ENCODE results near the gene SLC7A10. TPM values are rescaled to one million over a fixed set of nuclear protein-coding genes. Genes with fewer than 3 reads are reported as not detected.

Gene SLC7A10
- total RNA-seq, 2 donors from 2014 or later: 0.78 to 5.3 TPM

- TF ChIP-seq CTCF (IDR thresholded peaks at IDR 0.05): no peak
- no peak for TF ChIP-seq POLR2A (IDR thresholded peaks at IDR 0.05)
- Histone ChIP-seq H3K4me1 (no peaks in the 10 kb centered on the region), H3K27me3 (no peaks in the 10 kb centered on the region), H3K4me3 (no peak overlapping the region), H3K9me3 (no peaks in the 10 kb centered on the region), H3K36me3 (replicated peaks in 1 of 2; ENCODE audit: insufficient read depth in 1 of 2, low read depth in 2 of 2) (no peaks in the 10 kb centered on the region), H3K27ac (no peak overlapping the region)
- ATAC-seq (no peak), DNase-seq (no peak)
- intact Hi-C loops (cut with DNase I): no loop called here
- 59 to 62% methylated on average over 10 to 15 of the region's 17 CpGs for WGBS, 2 donors
Observed at GRCh38 chr19:33251526-33252090, 26.0 kb upstream of the SLC7A10 start.

GRCh38 chr19:33251076-33251475 is 25.4 kb upstream of the SLC7A10 start:
- intact Hi-C loops (cut with DNase I): no loop called here
- ATAC-seq (no peak), DNase-seq (no peak)
- 49% methylated on average over 12 of the region's 12 CpGs; no CpG with 5 or more reads in 1 of the 2 donors for WGBS, 2 donors
- Histone ChIP-seq H3K36me3 (replicated peaks in 1 of 2; ENCODE audit: insufficient read depth in 1 of 2, low read depth in 2 of 2) (no peaks in the 10 kb centered on the region), H3K27me3 (no peaks in the 10 kb centered on the region), H3K4me1 (no peaks in the 10 kb centered on the region), H3K9me3 (no peaks in the 10 kb centered on the region), H3K27ac (no peak overlapping the region), H3K4me3 (no peak overlapping the region)
- TF ChIP-seq POLR2A (IDR thresholded peaks at IDR 0.05): no peak
- no peak for TF ChIP-seq CTCF (IDR thresholded peaks at IDR 0.05)

GRCh38 chr19:33250500-33250899 is 24.9 kb upstream of the SLC7A10 start:
- Histone ChIP-seq H3K4me1 (no peaks in the 10 kb centered on the region), H3K36me3 (replicated peaks in 1 of 2; ENCODE audit: insufficient read depth in 1 of 2, low read depth in 2 of 2) (no peaks in the 10 kb centered on the region), H3K4me3 (no peak overlapping the region), H3K27me3 (no peaks in the 10 kb centered on the region), H3K9me3 (no peaks in the 10 kb centered on the region), H3K27ac (no peak overlapping the region)
- ATAC-seq (no peak), DNase-seq (no peak)
- TF ChIP-seq POLR2A (IDR thresholded peaks at IDR 0.05) (no peak), CTCF (IDR thresholded peaks at IDR 0.05) (no peak)
- WGBS, 2 donors: 73 to 100% methylated on average over 1 of the region's 1 CpG
- intact Hi-C loops (cut with DNase I): no loop called here

- H3K4me1 ChIP-seq: no peaks in the 10 kb centered on the region
- intact Hi-C loops (cut with DNase I): no loop called here
- no peaks in the 10 kb centered on the region for H3K27me3 ChIP-seq
- WGBS, 2 donors: 70 to 75% methylated on average over 2 to 3 of the region's 3 CpGs
- no peak overlapping the region for H3K27ac ChIP-seq
- H3K9me3 ChIP-seq: no peaks in the 10 kb centered on the region
- ATAC-seq (no peak), DNase-seq (no peak)
- H3K4me3 ChIP-seq: no peak overlapping the region
- TF ChIP-seq POLR2A (IDR thresholded peaks at IDR 0.05) (no peak), CTCF (IDR thresholded peaks at IDR 0.05) (no peak)
- H3K36me3 ChIP-seq (replicated peaks in 1 of 2; ENCODE audit: insufficient read depth in 1 of 2, low read depth in 2 of 2): no peaks in the 10 kb centered on the region
Observed at GRCh38 chr19:33249740-33250366, 24.2 kb upstream of the SLC7A10 start.
